SKM-1 treated with dmso at 0.1 percent for 144 hours (cell line): ENCODE data around the gene CCDC175.

Source experiments
- DNase-seq: peaks from one replicate; lab custom pipeline; 2025; ENCODE audit not compliant: unreplicated experiment; lab: John Stamatoyannopoulos, UW

The CCDC175 gene

DNA sequence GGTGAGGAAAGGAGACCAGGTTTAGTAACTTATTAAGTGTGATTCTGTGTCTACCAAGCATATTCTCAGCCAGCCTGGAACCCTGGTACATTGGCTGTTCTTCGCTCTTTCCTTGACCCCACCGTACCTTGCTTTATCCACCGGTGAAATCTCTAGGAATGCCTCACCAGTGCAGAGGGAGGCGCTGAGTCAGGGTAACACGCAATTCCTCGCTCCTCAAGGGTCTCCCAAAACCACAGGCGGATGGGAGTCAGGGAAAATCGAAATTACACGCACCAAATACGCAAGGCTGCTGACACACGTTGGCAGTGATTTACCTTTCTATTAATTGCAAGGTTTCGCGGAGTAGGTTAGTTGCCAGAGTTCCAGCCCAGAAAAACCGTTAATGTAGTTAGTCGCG lies 93.2 kb downstream of the CCDC175 start:
- no peak for DNase-seq

DNA sequence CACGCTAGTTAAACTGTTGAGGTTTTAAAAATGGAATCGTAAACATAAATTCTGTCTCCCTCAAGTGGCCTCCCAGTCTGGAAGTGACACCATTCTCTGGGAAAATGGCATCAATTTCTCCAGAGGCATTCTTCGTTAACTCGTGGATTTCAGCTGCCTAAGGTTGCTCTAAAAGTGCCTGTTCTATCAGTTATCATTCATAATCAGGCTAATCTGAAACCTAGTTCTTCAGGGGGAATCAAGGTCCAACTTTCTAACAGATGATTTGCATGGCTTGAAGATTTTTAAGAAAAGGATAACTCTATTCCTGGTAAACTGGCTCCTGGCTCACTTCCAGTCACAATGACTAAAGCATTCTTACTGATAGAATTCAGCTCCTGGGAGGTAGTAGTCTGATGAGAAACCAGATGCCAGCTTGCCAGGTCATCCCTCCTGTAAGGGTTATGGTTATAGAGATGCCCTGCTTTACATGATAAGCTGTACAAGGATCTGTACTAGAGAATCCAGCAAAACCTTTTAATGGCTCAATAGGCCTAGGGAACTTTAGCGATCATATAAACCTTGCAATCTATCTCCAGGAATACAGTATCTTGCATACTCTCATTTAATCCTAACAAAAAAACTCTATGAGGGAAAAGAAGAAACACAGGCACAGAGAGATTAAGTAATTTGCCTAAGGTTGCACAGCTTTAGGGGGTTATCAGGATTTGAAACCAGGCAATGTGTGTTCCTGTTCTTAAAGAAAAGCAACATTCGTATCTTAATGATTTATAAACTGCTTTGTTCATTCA lies 93.9 kb downstream of the CCDC175 start:
- DNase-seq: no peak

DNA sequence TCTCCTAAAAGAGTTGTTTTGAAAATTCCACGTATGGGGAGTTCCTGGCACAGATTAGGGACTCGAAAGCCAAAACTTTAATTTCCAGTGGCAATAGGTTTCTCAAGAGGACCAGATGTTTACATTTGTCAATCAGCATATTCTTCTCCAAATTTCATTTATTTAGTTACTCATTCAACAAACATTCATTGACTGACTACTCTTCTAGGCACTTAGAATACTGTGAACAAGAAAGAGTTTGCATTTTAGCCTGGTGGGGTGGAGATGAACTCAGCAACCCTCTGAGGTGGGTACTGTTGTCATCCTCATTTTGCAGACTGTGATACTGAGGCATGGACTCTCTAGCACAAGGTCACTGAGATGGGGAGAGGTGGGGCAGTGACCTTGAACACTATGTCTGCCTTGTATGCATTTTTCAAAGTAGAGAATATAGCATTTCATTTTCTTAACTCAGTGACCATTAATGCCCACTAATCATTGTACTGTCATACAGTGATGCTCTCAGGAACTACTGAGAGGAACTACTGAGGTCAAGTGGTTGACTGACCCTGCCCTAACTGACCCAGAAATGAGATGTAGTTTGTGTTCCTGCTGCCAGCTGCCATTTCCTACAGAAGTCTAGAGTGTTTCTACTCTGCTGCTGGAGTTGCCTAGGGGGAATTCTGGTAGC lies 94.6 kb downstream of the CCDC175 start:
- no peak for DNase-seq

DNA sequence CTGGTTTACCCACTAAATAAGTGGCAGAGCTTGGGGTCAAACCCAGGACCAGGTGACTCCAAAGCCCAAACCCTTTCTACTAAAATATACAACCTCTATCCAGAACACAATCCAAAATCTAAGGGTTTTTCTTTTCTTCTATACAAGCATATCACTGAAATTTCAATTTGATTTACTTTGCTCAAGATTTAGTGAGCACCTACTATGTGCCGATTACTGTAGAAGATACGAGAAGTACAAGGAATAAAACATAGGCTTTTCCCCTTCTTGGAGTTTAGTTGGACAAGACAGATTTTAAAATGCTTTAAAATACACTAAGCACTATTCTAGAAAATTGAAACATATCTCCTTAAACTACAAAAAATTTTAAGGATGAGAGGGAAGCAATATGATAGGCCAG lies 95.2 kb downstream of the CCDC175 start:
- no peak for DNase-seq

- DNase-seq: no peak
Measured at GRCh38 chr14:59480166-59480565, 96.4 kb downstream of the CCDC175 start.

- no peak for DNase-seq
Measured at GRCh38 chr14:59478540-59478939, 98.1 kb downstream of the CCDC175 start.

- DNase-seq: no peak
Measured at GRCh38 chr14:59475709-59476108, 100.9 kb downstream of the CCDC175 start.

DNA sequence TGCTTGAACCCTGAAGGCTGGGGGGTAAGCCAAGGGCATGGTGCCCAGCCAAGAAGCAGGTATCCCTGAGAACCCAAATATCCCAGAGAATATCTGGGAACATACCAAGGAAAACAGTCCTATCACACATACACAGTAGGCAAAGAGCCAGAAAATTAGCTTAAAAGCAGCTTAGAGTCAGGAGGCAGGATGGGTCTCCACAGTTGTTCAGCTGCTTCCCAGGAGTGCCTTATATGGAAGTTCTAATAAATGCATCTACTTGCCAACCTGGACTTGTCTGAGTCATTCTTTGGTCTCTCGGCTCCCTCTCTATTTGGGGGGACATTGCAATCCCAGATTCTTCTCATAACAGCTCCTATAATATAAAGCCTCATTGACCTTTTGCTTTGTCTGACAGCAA lies 102.4 kb downstream of the CCDC175 start:
- no peak for DNase-seq

GRCh38 chr14:59465316-59466135 lies 111.1 kb downstream of the CCDC175 start, which contains the start of gene GPR135:
GPR135 (minus strand) TSS chr14:59465380; CDS start chr14:59465226, 154 bp downstream.
- no peak for DNase-seq

DNA sequence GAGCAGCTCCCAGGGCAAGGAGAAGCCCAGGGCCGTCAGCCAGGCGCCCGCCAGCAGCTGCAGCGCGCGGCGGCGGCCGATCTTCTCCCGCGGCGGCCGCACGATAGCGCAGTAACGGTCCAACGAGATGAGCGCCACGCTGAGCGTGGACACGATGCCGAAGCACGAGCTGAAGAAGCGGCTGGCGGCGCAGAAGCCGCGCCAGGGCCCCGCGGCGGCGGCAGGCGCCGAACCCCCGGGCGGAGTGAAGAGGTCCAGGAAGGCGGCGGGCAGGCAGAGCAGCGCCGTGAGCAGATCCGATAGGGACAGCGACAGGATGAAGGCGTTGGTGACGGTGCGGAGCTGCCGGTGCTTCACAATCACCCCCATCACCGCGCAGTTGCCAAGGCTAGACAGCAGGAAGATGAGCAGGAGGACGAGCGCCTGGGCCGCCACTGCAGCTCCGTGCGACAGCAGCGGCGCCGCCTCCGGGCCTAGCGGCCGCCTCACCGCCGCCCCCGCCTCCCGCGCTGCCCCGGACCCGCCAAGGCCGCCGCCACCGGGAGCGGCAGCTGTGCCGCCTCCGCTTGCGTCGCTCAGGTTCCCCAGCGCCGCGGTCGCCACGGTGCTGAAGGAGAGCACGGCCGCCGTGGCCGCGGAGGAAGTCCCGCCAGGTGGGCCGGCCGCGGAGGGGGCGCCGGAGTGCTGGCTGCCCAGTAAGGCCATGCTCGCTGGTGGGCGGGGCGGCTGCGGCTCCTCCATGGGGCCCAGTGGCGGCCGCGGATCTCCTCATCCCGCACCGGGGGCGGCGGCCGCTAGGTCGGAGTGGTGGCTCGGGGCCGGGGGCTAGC lies 111.9 kb downstream of the CCDC175 start:
- DNase-seq: no peak

GRCh38 chr14:59463787-59464485 lies 112.7 kb downstream of the CCDC175 start:
- no peak for DNase-seq

DNA sequence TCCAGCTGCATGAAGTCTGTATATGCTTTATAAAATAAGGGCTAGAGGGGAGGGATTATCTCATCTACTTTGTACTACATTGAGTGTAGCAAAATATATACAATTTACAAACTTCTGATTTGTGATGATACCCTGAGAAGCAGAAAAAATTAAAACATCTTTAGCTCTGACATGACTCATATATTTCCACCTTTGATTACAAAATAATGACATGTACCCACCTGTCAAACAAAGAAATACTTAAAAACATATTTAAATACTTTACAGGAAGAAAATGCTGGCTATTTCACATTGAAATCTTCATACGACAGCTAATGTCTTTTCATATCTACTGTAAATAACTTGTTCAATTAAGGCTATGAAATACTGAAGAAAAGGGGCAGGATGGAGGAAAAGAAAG lies 114.7 kb downstream of the CCDC175 start:
- DNase-seq: no peak

GRCh38 chr14:59460378-59460777 lies 116.2 kb downstream of the CCDC175 start:
- no peak for DNase-seq

- DNase-seq: no peak
Measured at GRCh38 chr14:59458486-59458885, 118.1 kb downstream of the CCDC175 start.

GRCh38 chr14:59455411-59455810 lies 121.2 kb downstream of the CCDC175 start:
- no peak for DNase-seq
